BJ (cell line): ENCODE data around the gene GFPT2. TPM values are rescaled to one million over a fixed set of nuclear protein-coding genes. Genes with fewer than 3 reads are reported as not detected.

Source experiments
- CTCF ChIA-PET: fragments of 350-600 bp; formaldehyde crosslinking; extraction: SDS; loops from one replicate; lab custom pipeline; 2021; ENCODE audit warnings: antibody characterized with exemption, inconsistent platforms; lab: Yijun Ruan, JAX
- POLR2A ChIA-PET: fragments of 300-600 bp; sonication (Branson Sonifier 250); formaldehyde crosslinking; extraction: SDS; loops from one replicate; lab custom pipeline; 2021; ENCODE audit warnings: antibody characterized with exemption; lab: Charles Lee
- DNase-seq: peaks from one replicate; pipeline ENCODE4 v3.0.0-alpha.2; 2011; ENCODE audit warnings: low read depth
- H3K27me3 ChIP-seq: 2 replicates; pipeline ENCODE4 v1.6.0; 2011; ENCODE audit warnings: low read length; ENCODE audit not compliant: control insufficient read depth, insufficient read depth
- H3K36me3 ChIP-seq: 2 replicates; pipeline ENCODE4 v1.5.1; 2011; ENCODE audit warnings: low read length; ENCODE audit not compliant: control insufficient read depth, insufficient read depth
- H3K4me3 ChIP-seq: 2 replicates; pipeline ENCODE4 v1.5.1; 2011; ENCODE audit warnings: low read depth, mild to moderate bottlenecking, control low read depth, low read length
- CTCF ChIP-seq: IDR thresholded peaks from 2 replicates; pipeline ENCODE4 v1.5.1; 2011; ENCODE audit warnings: low read depth, mild to moderate bottlenecking, control low read depth, inconsistent platforms, low read length, moderate library complexity; ENCODE audit not compliant: insufficient read depth
- polyA plus RNA-seq: library from polyadenylated mRNA; depleted of rRNA; stranded (reverse); fragments of >200 nt; gene quantifications from 2 replicates; pipeline ENCODE4 v1.2.3, GENCODE V29; 2011

The GFPT2 gene
- polyA plus RNA-seq, 1 experiment, result 6.1 TPM

DNA sequence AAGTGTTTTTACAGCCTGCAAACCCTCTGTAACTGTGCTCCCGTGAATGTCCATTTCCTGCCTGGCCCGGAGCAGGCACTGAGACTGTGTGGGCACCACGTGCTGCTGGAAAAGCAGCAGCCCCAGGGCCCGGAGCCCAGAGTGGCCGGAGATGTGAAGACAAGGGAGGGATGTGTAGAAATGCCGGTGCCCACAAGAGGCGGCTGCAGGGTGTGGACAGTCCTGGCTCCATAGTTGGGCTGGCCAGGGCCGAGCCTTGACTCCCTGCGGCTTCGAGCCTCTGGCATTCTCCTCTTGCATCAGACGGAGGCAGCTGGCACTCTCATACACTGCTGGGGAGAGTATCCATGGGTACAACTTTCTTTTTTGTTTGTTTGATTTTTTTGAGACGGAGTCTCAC, 13.2 kb upstream of the GFPT2 start:
- H3K27me3 ChIP-seq, result no peaks in the 10 kb centered on the region
- no peaks in the 10 kb centered on the region for H3K36me3 ChIP-seq
- no peak for DNase-seq
- H3K4me3 ChIP-seq, result no peak overlapping the region
- POLR2A ChIA-PET, result no interaction called here
- TF ChIP-seq CTCF, result no peak
- CTCF ChIA-PET, result no interaction called here

GRCh38 chr5:180365829-180366228, 12.7 kb upstream of the GFPT2 start:
- POLR2A ChIA-PET, result no interaction called here
- no peak for DNase-seq
- CTCF ChIA-PET, result no interaction called here
- Histone ChIP-seq H3K27me3 (no peaks in the 10 kb centered on the region), H3K4me3 (no peak overlapping the region), H3K36me3 (no peaks in the 10 kb centered on the region)
- no peak for TF ChIP-seq CTCF

DNA sequence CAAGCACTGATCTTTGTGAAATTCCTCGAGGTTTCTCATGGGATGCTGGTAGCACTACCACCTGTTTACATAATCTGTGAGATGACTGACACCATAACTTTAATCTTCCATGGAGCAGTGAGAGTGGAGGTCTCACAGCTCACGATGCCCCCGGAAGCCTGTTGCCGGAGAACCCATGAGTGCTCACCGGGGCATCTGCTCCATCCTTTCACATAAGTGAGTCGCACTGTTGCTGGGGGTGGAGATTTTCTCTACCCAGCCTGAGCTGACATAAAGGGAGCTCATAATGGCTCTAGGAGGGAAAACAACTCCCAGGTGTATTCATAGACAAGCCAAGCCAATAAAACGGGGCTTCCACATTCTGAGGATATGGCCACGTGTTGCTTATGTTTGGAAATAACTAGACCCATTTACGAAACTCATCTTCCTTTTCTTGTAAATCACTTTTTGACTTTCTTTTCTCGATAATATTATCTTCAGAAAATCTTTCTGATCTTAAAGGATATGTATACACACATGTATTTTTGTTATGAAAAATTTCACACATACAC, 11.2 kb upstream of the GFPT2 start:
- Histone ChIP-seq H3K36me3 (no peaks in the 10 kb centered on the region), H3K27me3 (no peaks in the 10 kb centered on the region), H3K4me3 (no peak overlapping the region)
- no peak for TF ChIP-seq CTCF
- no peak for DNase-seq
- POLR2A ChIA-PET, result no interaction called here
- CTCF ChIA-PET, result no interaction called here

- no peak for DNase-seq
- Histone ChIP-seq H3K27me3 (no peaks in the 10 kb centered on the region), H3K36me3 (no peaks in the 10 kb centered on the region), H3K4me3 (no peak overlapping the region)
- POLR2A ChIA-PET, result no interaction called here
- TF ChIP-seq CTCF, result no peak
- CTCF ChIA-PET, result no interaction called here
These were observed 7.2 kb upstream of the GFPT2 start for GRCh38 chr5:180360078-180360957.

GRCh38 chr5:180358694-180359093, 5.6 kb upstream of the GFPT2 start:
- no peaks in the 10 kb centered on the region for H3K36me3 ChIP-seq
- no peak for TF ChIP-seq CTCF
- CTCF ChIA-PET, result no interaction called here
- peaks cover 6% of the 10 kb centered on the region; the same call in 1 of the 2 replicates for H3K27me3 ChIP-seq
- H3K4me3 ChIP-seq, result no peak overlapping the region
- POLR2A ChIA-PET, result no interaction called here
- no peak for DNase-seq
